Fibroblast of villous mesenchyme (primary cell): ENCODE data around the gene TMEM238. TPM values are rescaled to one million over a fixed set of nuclear protein-coding genes. Genes with fewer than 3 reads are reported as not detected.
A peak's percentile ranks its signal among the peaks of the same experiment; 100 is the strongest.

Source experiments
- DNase-seq: peaks from one replicate; pipeline ENCODE4 v3.0.0-alpha.2; 2010; ENCODE audit warnings: low read depth
- H3K4me3 ChIP-seq: 2 replicates; pipeline ENCODE4 v1.5.1; 2011; ENCODE audit warnings: low read depth, mild to moderate bottlenecking, low read length
- total RNA-seq: library from RNA; depleted of rRNA; stranded (reverse); fragments of >200 nt; gene quantifications from 2 replicates; pipeline ENCODE4 v1.2.3, GENCODE V29; 2012
- TF ChIP-seq, protein P1 (sequence below): IDR thresholded peaks from 2 replicates; pipeline ENCODE4 v1.5.1; 2012; ENCODE audit warnings: low read depth, mild to moderate bottlenecking, low read length; ENCODE audit not compliant: insufficient read depth

Gene TMEM238
- total RNA-seq, 1 donor, result not detected

DNA sequence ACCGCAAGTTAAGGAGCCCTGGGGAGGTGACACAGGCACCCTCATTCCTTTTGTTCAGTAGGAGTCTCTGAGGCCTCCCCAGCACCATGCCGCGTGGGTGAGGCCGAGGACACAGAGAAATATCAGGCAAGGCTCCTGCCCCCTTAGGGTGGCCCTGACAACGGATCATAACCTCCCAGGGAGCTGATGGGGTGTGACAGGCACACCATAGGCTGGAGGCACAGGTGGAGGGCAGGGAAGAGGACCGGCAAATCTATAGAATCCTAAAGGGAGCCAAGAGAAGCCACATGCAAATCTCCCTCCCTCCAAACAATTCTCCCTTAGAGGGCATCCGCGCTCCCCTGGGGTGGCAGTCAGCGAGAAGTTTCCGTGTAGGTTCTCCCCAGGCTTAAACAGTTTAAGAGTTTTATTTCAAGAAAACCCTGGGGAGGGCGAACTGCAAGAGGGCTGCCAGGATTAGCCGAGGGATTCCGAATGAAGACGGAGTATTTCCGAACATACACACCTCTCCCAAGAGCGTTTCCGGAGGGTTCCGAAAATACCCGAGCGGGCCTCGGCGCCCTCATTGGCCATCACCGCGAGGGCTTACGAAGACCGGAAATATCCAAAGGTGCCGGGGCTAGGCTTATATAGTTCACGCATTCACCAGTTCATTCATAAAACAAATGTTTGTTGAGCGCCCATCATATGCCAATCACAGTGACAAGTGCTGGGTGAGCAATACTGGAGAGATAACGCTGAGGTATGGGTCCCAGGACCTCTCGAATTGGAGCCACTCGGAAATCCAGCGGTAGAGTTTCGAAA lies 1.0 kb upstream of the TMEM238 start:
- H3K4me3 ChIP-seq, result peak overlapping the region; percentile 98
- TF ChIP-seq, protein P1, sequence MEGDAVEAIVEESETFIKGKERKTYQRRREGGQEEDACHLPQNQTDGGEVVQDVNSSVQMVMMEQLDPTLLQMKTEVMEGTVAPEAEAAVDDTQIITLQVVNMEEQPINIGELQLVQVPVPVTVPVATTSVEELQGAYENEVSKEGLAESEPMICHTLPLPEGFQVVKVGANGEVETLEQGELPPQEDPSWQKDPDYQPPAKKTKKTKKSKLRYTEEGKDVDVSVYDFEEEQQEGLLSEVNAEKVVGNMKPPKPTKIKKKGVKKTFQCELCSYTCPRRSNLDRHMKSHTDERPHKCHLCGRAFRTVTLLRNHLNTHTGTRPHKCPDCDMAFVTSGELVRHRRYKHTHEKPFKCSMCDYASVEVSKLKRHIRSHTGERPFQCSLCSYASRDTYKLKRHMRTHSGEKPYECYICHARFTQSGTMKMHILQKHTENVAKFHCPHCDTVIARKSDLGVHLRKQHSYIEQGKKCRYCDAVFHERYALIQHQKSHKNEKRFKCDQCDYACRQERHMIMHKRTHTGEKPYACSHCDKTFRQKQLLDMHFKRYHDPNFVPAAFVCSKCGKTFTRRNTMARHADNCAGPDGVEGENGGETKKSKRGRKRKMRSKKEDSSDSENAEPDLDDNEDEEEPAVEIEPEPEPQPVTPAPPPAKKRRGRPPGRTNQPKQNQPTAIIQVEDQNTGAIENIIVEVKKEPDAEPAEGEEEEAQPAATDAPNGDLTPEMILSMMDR, result no peak
- peak; percentile 96 for DNase-seq

GRCh38 chr19:55383279-55384130 lies 587 bp downstream of the TMEM238 start:
- TF ChIP-seq, protein P1, result no peak
- H3K4me3 ChIP-seq, result peak overlapping the region; percentile 48
- DNase-seq, result peak; percentile 69

GRCh38 chr19:55382522-55383054 lies 1.5 kb downstream of the TMEM238 start:
- DNase-seq, result no peak
- TF ChIP-seq, protein P1, result no peak
- no peak overlapping the region for H3K4me3 ChIP-seq

GRCh38 chr19:55382013-55382412 lies 2.1 kb downstream of the TMEM238 start:
- TF ChIP-seq, protein P1, result no peak
- DNase-seq, result no peak
- no peak overlapping the region for H3K4me3 ChIP-seq

- no peak overlapping the region for H3K4me3 ChIP-seq
- TF ChIP-seq, protein P1, result no peak
- DNase-seq, result no peak
Measured at GRCh38 chr19:55379174-55379573, 4.9 kb downstream of the TMEM238 start.

DNA sequence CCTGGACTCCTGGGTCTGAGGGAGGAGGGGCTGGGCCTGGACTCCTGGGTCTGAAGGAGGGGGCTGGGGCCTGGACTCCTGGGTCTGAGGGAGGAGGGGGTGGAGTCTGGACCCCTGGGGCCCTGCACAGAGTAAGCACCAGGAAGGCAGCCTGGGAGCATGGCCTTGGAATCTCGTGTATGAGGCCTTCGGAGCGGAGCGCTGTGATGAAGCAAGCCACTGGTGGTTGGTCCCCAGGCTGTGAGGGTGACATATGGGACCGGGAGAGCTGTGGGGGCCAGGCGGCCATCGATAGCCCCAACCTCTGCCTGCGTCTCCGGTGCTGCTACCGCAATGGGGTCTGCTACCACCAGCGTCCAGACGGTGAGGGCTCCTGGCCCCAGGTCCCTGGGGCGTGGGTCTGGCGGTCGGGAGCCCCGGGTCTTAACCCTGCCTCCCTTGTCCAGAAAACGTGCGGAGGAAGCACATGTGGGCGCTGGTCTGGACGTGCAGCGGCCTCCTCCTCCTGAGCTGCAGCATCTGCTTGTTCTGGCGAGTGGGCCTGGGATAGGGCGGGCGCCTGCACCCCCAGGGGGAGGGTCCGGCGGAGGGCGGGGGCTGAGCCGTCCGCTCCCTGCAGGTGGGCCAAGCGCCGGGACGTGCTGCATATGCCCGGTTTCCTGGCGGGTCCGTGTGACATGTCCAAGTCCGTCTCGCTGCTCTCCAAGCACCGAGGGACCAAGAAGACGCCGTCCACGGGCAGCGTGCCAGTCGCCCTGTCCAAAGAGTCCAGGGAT lies 6.5 kb downstream of the TMEM238 start:
- no peak overlapping the region for H3K4me3 ChIP-seq
- DNase-seq, result no peak

More for the DNA sequence above, 6.5 kb downstream of the TMEM238 start:
- TF ChIP-seq, protein P1, result no peak
